ENCODE results near the gene TASOR.

DNA sequence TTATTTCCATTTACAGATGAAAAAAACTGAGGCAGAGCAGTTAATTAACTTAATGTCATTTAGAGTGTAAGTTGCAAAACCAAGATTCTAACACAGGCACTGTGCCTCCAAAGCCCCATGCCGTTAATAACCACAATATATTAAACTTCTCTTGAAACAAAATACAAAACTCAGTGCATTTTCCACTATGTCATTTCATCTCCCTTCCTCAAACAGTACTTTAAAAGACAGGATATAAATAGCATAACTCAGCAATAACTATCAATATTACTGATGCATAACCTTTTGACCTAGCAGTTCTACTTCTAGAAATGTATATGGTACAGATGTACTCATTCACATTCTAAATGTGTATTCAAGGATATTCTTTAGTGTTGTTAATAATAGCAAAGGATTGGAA is 5.1 kb upstream of the TASOR start:
- TF ChIP-seq TAF1 (IDR thresholded peaks at IDR 0.05; ENCODE audit: borderline replicate concordance, insufficient read depth, low read length), result no peak
- TF ChIP-seq, protein P1, sequence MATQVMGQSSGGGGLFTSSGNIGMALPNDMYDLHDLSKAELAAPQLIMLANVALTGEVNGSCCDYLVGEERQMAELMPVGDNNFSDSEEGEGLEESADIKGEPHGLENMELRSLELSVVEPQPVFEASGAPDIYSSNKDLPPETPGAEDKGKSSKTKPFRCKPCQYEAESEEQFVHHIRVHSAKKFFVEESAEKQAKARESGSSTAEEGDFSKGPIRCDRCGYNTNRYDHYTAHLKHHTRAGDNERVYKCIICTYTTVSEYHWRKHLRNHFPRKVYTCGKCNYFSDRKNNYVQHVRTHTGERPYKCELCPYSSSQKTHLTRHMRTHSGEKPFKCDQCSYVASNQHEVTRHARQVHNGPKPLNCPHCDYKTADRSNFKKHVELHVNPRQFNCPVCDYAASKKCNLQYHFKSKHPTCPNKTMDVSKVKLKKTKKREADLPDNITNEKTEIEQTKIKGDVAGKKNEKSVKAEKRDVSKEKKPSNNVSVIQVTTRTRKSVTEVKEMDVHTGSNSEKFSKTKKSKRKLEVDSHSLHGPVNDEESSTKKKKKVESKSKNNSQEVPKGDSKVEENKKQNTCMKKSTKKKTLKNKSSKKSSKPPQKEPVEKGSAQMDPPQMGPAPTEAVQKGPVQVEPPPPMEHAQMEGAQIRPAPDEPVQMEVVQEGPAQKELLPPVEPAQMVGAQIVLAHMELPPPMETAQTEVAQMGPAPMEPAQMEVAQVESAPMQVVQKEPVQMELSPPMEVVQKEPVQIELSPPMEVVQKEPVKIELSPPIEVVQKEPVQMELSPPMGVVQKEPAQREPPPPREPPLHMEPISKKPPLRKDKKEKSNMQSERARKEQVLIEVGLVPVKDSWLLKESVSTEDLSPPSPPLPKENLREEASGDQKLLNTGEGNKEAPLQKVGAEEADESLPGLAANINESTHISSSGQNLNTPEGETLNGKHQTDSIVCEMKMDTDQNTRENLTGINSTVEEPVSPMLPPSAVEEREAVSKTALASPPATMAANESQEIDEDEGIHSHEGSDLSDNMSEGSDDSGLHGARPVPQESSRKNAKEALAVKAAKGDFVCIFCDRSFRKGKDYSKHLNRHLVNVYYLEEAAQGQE (IDR thresholded peaks at IDR 0.05; ENCODE audit: insufficient read depth in 1 of 2, low read depth in 2 of 2, low read length in 2 of 2), result no peak

Measured in PFSK-1 (cell line).